Measurements from ENCODE around the gene PDIA5.
"Not testable (repeated sequence)": the region's sequence is repeated elsewhere in the genome, so short reads cannot be mapped to it uniquely, and the experiment has no call there.

PDIA5 gene

DNA sequence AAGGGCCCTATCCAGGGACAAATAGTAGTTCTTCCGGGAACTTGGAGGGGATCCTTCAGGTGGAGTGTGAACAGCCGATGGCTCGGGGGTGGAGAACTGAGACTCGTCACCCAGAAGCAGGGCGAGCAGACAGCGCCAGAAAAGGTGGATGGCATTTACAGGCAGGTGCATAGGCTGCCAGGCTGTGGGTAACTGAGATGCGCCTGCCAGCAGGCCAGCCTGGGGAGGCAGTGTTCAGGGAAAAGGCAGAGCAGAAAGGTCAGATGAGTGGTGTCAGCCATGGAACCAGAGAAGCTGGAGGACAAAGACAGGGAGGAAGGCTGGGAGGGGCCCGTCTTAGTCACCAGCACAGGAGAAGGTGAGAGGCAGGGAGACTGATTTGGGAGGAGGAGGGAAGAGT lies 81.9 kb downstream of the PDIA5 start:
- no peak overlapping the region for H3K4me3 ChIP-seq (ENCODE audit: control insufficient read depth, low read depth, low read length)
- TF ChIP-seq, protein P1, sequence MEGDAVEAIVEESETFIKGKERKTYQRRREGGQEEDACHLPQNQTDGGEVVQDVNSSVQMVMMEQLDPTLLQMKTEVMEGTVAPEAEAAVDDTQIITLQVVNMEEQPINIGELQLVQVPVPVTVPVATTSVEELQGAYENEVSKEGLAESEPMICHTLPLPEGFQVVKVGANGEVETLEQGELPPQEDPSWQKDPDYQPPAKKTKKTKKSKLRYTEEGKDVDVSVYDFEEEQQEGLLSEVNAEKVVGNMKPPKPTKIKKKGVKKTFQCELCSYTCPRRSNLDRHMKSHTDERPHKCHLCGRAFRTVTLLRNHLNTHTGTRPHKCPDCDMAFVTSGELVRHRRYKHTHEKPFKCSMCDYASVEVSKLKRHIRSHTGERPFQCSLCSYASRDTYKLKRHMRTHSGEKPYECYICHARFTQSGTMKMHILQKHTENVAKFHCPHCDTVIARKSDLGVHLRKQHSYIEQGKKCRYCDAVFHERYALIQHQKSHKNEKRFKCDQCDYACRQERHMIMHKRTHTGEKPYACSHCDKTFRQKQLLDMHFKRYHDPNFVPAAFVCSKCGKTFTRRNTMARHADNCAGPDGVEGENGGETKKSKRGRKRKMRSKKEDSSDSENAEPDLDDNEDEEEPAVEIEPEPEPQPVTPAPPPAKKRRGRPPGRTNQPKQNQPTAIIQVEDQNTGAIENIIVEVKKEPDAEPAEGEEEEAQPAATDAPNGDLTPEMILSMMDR (conservative IDR thresholded peaks at IDR 0.05; ENCODE audit: control insufficient read depth, insufficient read depth, low read depth, low read length): no peak
- no peak for DNase-seq (ENCODE audit: low read depth)

DNA sequence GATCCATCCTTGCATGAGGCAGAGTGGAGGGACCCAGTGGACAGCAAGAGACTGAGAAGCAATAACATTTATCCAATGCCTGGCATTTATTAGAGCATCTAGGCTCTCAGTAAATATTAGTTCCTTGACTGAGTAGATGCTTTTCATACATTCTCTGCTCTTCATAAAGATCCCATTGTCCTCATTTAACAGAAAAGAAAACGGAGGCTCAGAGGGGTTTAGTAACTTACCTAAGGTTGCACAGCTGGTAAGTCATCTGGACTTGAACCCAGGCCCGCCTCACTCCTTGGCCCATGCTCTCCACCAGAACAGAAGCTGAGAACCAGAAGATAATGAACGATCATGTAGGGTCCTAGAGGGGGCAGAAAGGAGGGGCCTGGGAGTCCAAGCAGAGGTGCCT lies 82.7 kb downstream of the PDIA5 start:
- TF ChIP-seq, protein P1 (conservative IDR thresholded peaks at IDR 0.05; ENCODE audit: control insufficient read depth, insufficient read depth, low read depth, low read length): no peak
- H3K4me3 ChIP-seq (ENCODE audit: control insufficient read depth, low read depth, low read length): no peak overlapping the region
- no peak for DNase-seq (ENCODE audit: low read depth)

DNA sequence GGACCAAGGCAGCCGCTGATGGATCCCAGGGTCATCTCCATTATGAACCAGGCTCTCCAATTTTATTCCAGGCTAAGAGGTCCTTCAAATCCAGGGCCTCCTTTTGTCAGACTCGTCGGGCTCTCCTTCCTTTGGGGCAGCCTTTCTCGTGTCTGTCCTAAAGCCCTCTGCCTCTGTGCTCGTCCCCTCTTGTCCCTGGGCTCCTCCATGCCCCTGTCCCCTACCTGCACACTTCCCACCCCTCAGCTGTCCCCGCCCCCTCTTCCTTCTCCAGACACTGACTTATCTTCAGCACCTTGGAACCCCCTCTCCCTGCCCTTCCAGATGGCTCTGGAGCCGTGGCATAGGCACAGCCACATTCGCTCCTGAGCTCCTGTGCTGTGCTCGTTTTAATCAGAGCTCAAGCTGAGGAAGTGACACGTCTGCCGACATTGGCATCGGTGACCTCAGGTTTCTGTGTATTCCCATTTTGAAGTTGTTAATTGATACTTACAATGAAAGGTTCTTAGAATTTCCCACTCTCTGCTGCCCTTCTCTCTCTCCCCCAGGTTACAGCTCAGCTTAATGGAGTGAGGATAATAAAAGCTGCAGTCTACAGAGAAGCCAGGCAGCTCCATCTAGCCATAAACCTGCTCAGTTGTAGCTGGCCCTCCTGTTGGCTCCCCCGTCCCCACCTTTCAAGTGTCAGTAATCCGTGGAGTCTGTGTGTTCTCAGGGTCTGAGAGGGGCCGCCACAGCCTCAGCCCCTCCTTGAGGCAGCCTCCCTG lies 83.8 kb downstream of the PDIA5 start:
- TF ChIP-seq, protein P1 (conservative IDR thresholded peaks at IDR 0.05; ENCODE audit: control insufficient read depth, insufficient read depth, low read depth, low read length): no peak
- no peak overlapping the region for H3K4me3 ChIP-seq (ENCODE audit: control insufficient read depth, low read depth, low read length)
- DNase-seq (ENCODE audit: low read depth): no peak

DNA sequence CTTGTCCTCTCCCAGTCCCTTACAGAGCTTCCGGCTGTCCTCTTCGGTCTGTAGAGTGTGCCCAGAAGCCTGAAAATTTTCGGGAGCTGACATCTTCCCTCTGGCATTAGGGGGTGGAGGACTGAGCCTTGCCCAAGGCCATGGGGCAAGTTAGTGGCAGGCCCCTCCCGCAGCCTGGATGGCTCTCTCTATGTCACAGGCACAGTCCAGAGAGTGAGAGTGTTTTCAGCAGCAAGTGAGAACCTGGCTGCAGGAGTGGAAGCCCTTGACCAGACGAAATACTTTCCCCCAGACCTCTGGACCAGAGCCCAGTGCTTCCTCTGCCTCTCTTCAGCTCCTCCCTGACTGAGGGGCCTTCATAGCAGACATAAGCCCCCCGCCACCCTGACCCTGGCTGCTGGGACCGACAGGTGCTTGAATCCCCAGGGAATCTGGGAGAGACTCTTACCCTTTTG lies 84.5 kb downstream of the PDIA5 start:
- DNase-seq (ENCODE audit: low read depth): no peak
- H3K4me3 ChIP-seq (ENCODE audit: control insufficient read depth, low read depth, low read length): no peak overlapping the region
- TF ChIP-seq, protein P1 (conservative IDR thresholded peaks at IDR 0.05; ENCODE audit: control insufficient read depth, insufficient read depth, low read depth, low read length): no peak

DNA sequence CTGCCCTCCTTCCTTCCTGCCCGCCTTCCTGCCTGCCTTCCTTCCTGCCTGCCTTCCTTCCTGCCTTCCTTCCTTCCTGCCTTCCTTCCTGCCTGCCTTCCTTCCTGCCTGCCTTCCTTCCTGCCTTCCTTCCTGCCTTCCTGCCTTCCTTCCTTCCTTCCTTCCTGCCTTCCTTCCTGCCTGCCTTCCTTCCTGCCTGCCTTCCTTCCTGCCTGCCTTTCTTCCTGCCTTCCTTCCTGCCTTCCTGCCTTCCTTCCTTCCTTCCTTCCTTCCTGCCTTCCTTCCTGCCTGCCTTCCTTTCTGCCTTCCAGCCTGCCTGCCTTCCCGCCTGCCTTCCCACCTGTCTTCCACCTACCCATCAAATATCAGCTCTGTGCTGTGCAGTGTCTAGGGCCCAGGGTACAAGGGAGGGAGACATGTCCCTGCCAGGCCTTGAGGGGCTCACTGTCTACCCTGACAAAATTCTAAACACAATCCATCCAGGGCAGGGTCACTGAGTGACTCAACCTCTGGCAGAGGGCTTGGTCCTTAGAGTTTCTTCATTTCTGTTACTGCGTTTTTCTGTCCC lies 85.1 kb downstream of the PDIA5 start:
- not testable (repeated sequence) for H3K4me3 ChIP-seq (ENCODE audit: control insufficient read depth, low read depth, low read length); DNase-seq (ENCODE audit: low read depth)

DNA sequence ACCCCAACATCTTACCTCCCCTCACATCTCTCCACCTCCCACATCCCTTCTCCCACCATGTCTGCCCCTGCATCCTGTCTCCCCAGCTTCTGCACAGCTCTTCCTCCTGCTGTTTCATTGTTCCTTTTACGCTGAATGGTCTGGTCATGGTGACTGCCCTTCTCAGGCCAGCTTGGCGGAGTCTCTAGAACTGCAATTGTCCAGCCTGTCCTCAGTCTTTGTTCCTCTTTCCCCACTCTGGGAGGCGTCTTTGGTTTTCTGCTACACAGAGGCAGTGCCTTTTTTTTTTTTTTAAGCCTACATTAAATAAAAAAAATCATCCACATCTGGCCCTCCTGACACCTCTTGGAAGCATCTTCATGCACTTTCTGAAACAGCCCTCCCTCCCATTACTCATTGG lies 85.9 kb downstream of the PDIA5 start:
- DNase-seq (ENCODE audit: low read depth): no peak
- TF ChIP-seq, protein P1 (conservative IDR thresholded peaks at IDR 0.05; ENCODE audit: control insufficient read depth, insufficient read depth, low read depth, low read length): no peak
- H3K4me3 ChIP-seq (ENCODE audit: control insufficient read depth, low read depth, low read length): no peak overlapping the region

DNA sequence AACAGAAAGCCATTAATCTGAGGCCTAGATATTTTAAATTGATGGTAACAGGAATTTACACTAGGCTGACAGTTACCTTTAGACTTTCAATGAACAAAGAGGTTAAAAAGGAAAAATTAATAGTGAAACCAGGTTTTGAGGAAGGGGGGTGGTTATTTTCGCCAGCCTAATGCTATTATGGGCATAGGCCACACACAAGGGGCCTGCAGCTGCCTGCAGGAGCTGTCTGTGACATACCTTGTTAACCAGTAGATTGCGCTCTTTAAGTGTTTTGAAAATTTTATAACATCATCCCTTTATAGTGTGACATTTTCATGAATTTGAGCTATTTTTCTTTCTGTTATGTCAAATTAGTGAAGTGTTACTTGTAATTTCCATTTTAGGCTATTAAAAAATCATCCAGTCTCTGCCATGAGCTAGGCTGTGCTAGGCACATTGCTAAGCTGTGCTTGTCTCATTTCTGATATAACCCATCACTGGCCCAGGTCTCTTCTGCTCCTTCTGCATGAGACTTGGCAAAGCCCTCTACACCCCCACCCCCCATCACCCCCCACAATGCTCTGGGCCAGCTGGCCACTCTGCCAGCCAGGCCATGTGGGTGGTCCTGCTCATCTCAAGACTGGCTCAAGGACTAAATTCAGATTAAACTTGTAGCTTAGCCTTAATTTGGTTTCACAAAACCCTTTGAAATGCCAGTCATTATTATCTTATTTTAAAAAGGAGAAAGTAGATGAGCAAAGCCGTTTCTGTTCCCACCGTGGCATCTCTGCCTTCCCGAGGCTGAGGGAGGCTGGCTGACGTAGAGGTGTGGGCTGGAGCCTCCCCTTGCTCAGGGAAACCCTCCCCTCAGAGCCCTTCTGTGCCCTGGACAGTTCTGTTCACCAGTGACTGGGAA lies 86.5 kb downstream of the PDIA5 start:
- DNase-seq (ENCODE audit: low read depth): no peak
- no peak overlapping the region for H3K4me3 ChIP-seq (ENCODE audit: control insufficient read depth, low read depth, low read length)
- TF ChIP-seq, protein P1 (conservative IDR thresholded peaks at IDR 0.05; ENCODE audit: control insufficient read depth, insufficient read depth, low read depth, low read length): no peak

All from fibroblast of mammary gland (primary cell).